Urinary bladder (tissue), 4 donors: ENCODE results near the gene FUT6. TPM values are rescaled to one million over a fixed set of nuclear protein-coding genes. Genes with fewer than 3 reads are reported as not detected.

ENCODE experiments used
- DNase-seq: peaks from one replicate; pipeline ENCODE4 v3.0.0-alpha.2; 2015; ENCODE audit errors: extremely low spot score
- H3K27ac ChIP-seq: one replicate; pipeline ENCODE4 v1.5.1; 2013; ENCODE audit warnings: low read depth, mild to moderate bottlenecking, moderate library complexity
- H3K36me3 ChIP-seq: one replicate; pipeline ENCODE4 v1.6.1; 2013; ENCODE audit warnings: mild to moderate bottlenecking, moderate library complexity; ENCODE audit not compliant: insufficient read depth
- H3K4me1 ChIP-seq: one replicate; pipeline ENCODE4 v1.6.1; 2013; ENCODE audit warnings: mild to moderate bottlenecking, moderate library complexity; ENCODE audit not compliant: insufficient read depth
- H3K4me3 ChIP-seq: one replicate; pipeline ENCODE4 v1.5.1; 2013; ENCODE audit warnings: low read depth, low read length
- WGBS: extraction: QIAGEN DNeasy Blood & Tissue Kit; methylation state at CpG from one replicate; pipeline ENCODE4 v1.1.7; 2013; 5-methylcytosine and 5-hydroxymethylcytosine counted together
- polyA plus RNA-seq: library from polyadenylated mRNA; stranded (reverse); fragments of 200-250 nt; gene quantifications from one replicate; pipeline ENCODE4 v1.2.3, GENCODE V29; 2013
- total RNA-seq: library from RNA; depleted of rRNA; stranded (reverse); fragments of >200 nt; gene quantifications from one replicate; pipeline ENCODE4 v1.2.3, GENCODE V29; 2014
- donor health status: healthy with polysubstance abuse.
- donor health status: healthy.

Gene FUT6
- total and polyA plus RNA-seq, 2 donors, result 0.03 TPM; not detected in 1

DNA sequence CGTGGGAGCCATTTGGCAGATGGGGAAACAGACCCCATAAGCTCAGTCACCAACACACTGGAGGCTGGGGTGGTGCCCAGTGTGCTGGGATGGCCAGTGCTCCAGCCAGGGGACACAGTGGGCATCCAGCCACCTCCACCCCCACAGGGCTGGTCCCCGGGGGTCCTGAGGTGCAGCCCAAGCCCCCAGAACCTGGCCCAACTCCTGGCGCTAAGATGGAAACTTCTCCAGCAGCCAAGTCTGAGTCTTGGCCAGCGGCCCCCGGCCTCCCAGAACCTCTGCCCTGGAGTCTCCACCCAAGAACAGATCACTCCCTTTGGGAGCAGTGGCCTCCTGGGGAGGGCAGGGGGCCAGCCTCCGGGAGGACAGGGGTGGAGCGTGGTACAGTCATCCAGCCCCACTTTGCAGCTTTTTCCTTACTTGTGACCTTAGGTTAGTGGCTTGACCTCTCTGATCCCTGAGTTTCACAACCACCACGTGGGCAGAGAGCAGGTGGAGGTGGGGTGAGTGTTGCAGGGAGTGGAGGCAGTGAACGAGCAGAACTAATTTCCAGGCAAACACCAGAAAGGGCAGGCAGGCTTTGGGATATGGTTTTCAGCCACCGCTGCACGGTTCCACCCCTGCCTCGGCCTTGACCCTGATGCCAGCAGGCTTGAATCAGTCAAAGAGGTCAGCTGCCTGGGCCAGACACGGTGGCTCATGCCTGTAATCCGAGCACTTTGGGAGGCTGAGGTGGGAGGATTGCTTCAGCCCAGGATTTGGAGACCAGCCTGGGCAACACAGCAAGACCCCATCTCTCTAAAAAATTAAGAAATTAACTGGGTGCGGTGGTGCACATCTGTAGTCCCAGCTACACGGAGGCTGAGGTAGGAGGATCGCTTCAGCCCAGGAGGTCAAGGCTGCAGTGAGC lies 38.9 kb downstream of the FUT6 start:
- no peak overlapping the region for H3K4me3 ChIP-seq
- no peak overlapping the region for H3K27ac ChIP-seq
- H3K4me1 ChIP-seq, result no peaks in the 10 kb centered on the region
- WGBS, result 77% methylated on average over 17 of the region's 17 CpGs
- DNase-seq, result no peak
- no peaks in the 10 kb centered on the region for H3K36me3 ChIP-seq

DNA sequence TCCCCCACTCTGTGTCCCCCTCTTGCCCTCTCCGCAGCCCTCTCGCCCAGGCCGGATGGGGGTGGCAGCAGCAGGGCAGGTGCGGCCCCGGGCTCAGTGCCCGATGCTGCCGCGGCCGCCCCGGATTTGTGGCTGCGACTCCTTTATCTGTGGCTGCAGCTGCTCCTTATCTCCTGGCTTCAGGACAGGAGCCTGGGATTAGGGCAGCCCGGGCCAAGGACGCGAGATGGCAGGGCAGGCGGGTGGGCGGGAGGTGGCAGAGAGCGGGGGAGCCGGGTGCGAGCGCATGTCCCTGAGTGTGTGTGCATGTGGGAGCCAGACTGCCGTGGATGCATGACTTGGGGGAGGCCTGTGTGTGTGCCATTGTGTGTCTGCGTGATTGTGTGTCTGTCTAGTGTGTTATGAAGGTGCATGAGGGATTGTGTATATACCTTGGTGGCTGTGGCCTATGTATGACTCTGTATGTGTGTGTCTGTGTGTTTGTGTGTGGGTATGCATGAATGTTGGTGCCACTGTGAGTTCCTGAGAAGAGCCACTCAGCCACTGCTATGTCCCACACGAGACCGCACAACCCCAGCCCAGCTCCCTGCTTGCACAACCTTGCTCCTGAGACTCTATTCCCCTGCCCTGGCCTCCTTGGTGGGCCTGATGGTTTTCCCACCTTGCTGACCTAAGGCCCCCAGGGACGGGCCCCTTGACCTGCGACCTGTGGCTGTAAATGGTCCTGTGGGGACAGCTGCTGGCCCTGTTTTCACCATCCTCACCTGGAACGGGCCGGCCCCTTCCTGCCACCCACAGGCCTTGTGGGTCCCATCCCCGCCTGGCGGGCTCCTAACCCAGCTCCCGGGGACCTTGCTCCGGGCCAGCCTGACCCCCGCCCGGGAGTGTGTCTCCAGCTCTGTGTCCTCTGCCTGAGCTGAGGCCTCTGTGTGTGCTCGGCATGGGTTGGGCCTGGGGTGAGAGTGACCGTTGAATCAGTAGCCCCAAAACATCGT lies 40.0 kb downstream of the FUT6 start:
- Histone ChIP-seq H3K36me3 (no peaks in the 10 kb centered on the region), H3K4me3 (no peak overlapping the region), H3K4me1 (no peaks in the 10 kb centered on the region), H3K27ac (no peak overlapping the region)
- 53% methylated on average over 37 of the region's 37 CpGs for WGBS
- no peak for DNase-seq

DNA sequence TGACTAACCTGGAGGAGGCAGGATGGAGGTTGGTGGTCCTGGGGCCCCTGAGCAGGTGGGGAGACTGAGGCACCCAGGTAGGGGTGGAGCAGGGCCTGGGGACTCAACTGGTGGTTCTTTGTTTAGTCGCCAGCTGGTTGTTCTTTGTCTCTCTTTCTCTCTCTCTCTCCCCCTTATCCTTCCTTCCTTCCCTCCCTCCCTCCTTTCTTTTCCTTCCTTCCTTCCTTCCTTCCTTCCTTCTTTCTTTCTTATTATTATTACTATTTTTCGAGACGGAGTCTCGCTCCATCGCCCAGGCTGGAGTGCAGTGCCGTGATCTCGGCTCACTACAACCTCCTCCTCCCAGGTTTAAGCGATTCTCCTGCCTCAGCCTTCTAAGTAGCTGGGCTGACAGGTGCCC lies 41.3 kb downstream of the FUT6 start:
- DNase-seq, result no peak
- H3K36me3 ChIP-seq, result no peaks in the 10 kb centered on the region
- H3K4me1 ChIP-seq, result no peaks in the 10 kb centered on the region
- no peak overlapping the region for H3K27ac ChIP-seq
- 90% methylated on average over 8 of the region's 8 CpGs for WGBS
- H3K4me3 ChIP-seq, result no peak overlapping the region

DNA sequence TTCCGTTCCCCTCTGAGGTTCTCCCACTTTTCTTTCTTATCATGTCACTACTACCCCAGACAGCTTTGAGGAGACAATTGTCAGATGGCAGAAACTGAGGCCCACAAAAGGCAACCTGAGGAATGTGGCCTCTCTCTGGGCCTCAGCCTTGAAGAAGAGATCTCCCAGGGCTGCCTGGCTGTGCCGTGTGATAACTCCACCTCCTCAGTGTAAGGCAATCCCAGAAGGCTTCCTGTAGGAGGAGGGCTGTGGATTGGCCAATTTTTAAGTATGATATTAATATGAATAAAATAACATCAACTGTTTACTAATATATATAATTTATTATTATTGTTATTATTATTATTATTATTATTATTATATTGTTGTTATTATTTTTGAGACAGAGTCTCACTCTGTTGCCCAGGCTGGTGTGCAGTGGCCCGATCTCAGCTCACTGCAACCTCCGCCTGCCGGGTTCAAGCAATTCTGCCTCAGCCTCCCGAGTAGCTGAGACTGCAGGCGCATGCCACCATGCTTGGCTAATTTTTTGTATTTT lies 44.1 kb downstream of the FUT6 start:
- no peak for DNase-seq
- Histone ChIP-seq H3K4me3 (no peak overlapping the region), H3K27ac (no peak overlapping the region), H3K36me3 (no peaks in the 10 kb centered on the region), H3K4me1 (no peaks in the 10 kb centered on the region)
- WGBS, result 91% methylated on average over 7 of the region's 7 CpGs

DNA sequence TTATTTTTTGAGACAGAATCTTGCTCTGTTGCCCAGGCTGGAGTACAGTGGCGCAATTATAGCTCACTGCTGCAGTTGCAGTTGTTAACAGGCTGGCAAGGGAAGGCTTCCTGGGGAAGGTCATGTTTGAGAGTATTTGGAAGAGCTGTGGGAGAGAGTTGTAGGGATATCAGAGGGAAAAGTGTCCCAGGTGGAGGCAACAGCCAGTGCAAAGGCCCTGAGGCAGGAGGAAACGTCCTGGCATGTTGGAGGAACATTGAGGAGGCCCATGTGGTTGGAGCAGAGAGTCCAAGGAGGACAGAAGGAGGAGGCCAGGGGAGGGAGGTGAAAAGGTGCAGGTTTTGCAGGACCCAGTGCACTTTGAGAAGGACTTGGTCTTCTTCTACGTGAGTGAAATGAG lies 46.3 kb downstream of the FUT6 start:
- no peaks in the 10 kb centered on the region for H3K4me1 ChIP-seq
- DNase-seq, result no peak
- peaks cover 3% of the 10 kb centered on the region for H3K36me3 ChIP-seq
- WGBS, result 91% methylated on average over 3 of the region's 3 CpGs
- H3K4me3 ChIP-seq, result no peak overlapping the region
- H3K27ac ChIP-seq, result no peak overlapping the region

DNA sequence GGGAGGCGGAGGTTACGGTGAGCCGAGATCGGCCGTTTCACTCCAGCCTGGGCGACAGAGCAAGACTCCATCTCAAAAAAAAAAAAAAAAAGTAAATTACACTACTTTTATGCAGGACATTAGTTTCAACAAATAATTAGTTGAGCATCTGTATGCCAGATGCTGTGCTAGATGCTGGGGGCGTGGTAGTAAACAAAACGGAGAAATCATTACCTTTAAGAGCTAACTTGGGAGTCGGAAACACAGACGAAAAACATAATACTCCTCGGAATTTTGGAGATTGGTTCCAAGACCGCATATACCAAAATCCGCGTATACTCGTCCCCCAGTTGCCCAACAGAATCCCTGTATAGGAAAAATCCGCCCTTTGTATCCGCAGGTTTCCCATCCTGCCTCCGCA lies 47.3 kb downstream of the FUT6 start:
- WGBS, result 94% methylated on average over 18 of the region's 18 CpGs
- Histone ChIP-seq H3K27ac (no peak overlapping the region), H3K36me3 (peaks cover 4% of the 10 kb centered on the region), H3K4me1 (no peaks in the 10 kb centered on the region), H3K4me3 (no peak overlapping the region)
- DNase-seq, result no peak

DNA sequence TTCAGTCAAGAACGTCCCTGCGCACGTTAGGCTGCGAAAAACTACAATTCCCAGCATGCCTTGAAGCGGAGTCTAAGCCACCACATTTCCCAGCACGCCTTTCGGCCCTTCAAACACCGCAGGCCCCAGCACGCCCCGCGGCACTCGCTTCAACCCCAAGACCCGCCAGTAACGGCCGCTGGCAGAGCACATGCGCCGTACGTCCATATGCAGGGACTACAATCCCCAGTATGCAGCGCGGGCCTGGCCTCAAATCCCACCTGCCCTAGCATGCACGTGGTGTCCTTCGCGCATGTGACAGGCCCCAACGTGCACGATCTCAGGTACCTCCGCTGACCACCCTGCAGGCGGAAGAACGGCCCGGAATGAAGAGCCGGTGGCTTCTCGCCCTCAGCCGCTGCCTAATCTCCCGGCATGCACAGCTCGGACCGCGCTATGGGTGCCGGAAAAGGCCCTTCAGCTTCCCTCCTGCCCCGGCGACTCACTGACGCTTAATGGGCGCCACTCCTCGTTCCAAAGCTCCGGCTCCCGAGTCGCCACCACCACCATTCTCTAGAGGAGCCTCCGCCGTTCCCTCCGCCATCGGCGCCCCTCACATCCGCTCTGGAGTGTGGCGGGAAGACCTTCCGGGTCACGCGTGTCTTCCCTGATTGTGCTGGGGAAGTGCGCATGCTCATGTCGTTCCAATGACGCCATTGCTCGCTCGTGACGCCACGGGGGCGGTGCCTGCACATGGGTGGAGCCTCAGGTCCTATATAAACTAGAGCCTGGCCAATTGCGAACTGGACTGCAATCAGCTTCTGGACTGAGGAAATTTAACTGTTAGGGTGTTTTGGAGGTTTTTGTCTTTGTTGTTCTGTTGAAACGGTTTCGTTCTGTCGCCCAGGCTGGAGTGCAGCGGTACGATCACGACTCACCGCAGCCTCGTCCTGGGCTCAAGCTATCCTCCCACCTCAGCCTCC lies 48.7 kb downstream of the FUT6 start, which contains the start of gene DUS3L:
DUS3L (minus strand) TSS at position 605 of the 962 bp plus-strand sequence; CDS start at position 583, 22 bp downstream.
- H3K36me3 ChIP-seq, result peaks cover 7% of the 10 kb centered on the region
- 10% methylated on average over 72 of the region's 72 CpGs for WGBS
- DNase-seq, result peak; percentile 93
- no peaks in the 10 kb centered on the region for H3K4me1 ChIP-seq
- H3K4me3 ChIP-seq, result peak within 1 kb of the TSS; percentile 53
- H3K27ac ChIP-seq, result peak within 1 kb of the TSS; percentile 96

DNA sequence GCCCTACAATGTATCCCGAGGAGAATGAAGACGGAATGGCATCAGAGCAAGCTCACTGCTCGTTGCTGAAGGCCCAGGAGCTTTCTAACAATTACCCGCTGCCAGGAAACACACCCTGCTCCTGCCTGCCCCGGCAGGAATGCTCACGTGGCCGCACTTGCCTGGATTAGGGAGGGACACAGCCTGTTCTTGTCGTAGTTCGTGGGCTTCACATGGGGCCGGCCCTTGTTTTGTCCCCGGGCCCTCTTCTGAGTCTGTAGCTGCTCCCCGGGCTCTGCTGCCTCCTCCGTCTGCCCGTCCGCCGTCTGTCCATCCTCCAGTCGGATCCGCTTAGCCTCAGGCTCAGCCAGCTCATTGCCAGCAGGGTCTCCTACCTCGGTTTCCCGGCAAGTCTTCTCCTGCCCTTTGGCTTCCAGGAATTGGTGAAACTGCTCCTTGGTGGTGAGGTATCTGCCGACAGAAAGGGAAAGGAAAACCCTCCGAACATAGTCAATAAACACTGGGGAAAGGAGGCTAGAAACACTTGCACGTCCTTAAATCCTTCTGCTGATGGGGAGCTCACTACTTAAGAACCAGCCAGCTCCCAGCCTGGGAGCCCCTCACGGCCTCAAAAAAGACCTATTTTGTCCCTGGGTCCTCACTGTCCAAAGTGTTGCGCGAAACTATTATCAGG lies 49.5 kb downstream of the FUT6 start:
- H3K36me3 ChIP-seq, result peaks cover 7% of the 10 kb centered on the region
- peak overlapping the region; percentile 53 for H3K4me3 ChIP-seq
- 75% methylated on average over 26 of the region's 26 CpGs for WGBS
- H3K27ac ChIP-seq, result no peak overlapping the region
- H3K4me1 ChIP-seq, result no peaks in the 10 kb centered on the region
- no peak for DNase-seq

DNA sequence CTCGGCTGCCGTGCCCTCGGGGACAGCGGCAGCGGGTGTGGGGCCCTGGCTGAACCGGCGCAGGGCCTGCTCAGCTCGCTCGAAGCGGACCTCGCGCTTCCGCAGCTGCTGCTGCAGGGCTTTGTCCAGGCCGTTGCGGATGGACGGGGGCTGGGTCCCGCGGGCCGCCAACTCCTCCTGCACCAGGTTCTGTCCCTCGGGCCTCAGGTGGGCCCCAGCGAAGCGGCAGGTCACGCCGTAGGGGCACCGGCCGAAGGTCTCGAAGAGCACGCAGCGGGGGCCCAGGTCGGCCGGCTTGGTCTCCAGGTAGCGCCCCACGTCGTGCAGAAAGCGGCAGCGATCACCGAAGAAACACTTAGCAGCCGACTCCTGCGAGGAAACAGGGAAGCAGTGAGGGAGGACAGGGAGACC lies 50.1 kb downstream of the FUT6 start:
- DNase-seq, result no peak
- peaks cover 7% of the 10 kb centered on the region for H3K36me3 ChIP-seq
- no peak overlapping the region for H3K27ac ChIP-seq

DNA sequence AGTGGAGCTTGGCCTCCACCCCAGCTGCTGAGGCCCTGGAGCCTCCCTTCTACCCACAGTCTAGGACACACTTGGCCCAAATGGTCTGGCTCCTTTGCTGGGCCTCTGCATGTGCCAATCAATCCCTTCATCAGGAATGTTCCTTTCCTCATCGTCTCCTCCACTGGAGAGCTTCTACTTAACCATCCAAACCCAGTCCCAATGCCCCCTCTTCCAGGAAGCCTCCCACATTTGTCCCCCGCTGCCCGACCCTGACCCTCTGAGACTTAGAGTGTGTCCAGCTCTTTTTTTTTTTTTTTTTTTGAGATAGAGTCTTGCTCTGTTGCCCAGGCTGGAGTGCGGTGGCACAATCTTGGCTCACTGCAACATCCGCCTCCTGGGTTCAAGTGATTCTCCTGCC lies 51.1 kb downstream of the FUT6 start:
- 91% methylated on average over 5 of the region's 5 CpGs for WGBS
- H3K36me3 ChIP-seq, result peaks cover 7% of the 10 kb centered on the region
- H3K27ac ChIP-seq, result no peak overlapping the region
- no peaks in the 10 kb centered on the region for H3K4me1 ChIP-seq
- DNase-seq, result no peak
- no peak overlapping the region for H3K4me3 ChIP-seq

More for the DNA sequence above, 50.1 kb downstream of the FUT6 start:
- Histone ChIP-seq H3K4me1 (no peaks in the 10 kb centered on the region), H3K4me3 (no peak overlapping the region)
- 95% methylated on average over 39 of the region's 39 CpGs for WGBS

DNA sequence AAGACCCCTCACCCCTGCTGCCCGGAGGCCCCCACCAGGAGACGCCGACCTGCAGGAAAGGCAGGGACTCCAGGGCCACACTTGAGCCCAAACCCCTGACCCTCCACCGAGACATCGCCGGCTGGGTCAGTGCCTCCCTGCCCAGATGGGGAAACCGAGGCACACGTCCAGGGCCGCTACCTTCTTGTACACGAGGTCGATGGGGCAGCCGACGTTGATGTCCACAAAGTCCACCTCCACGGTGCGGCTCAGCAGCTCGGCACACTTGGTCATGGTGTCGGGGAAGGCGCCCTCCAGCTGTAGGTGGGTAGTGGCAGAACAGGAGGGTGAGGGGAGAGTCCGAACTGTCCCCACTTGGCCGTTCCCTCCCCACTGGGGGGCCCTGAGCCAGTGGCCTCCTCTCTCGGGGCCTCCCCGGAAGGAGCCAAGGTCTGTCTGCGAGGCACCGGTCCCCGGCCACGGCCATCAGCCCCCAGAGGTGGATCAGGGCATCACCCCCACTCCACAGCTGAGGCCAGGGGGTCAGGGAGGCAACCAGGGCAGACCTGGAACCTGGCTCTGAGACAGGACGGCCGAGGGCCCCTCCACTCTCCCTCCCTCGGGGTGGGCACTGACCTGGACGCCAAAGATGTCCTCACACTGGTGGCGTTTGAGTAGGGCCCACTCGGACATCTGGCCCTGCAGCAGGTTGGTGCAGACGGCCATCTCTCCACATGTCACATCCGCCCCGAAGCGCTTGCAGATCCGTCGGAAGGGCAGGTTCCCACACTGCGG lies 51.9 kb downstream of the FUT6 start:
- Histone ChIP-seq H3K4me1 (no peaks in the 10 kb centered on the region), H3K27ac (no peak overlapping the region), H3K36me3 (peaks cover 7% of the 10 kb centered on the region), H3K4me3 (no peak overlapping the region)
- DNase-seq, result no peak
- 95% methylated on average over 39 of the region's 39 CpGs for WGBS
